Measurements from ENCODE around the gene ZNF37A.
"Not testable (repeated sequence)": the region's sequence is repeated elsewhere in the genome, so short reads cannot be mapped to it uniquely, and the experiment has no call there.

ZNF37A gene

GRCh38 chr10:38094158-38094926, at the start of gene ZNF37A:
TSS of gene ZNF37A (plus strand) at chr10:38094337. CDS start at chr10:38096618, 2,281 bp downstream.
- DNase-seq (ENCODE audit: insufficient read length, low spot score) (peak; percentile 65), FAIRE-seq (peak; percentile 96)

GRCh38 chr10:38045129-38045528, 49.0 kb upstream of the ZNF37A start:
- no peak for DNase-seq (ENCODE audit: insufficient read length, low spot score)
- peak; percentile 28 for FAIRE-seq

GRCh38 chr10:38047666-38048065, 46.5 kb upstream of the ZNF37A start:
- no peak for FAIRE-seq
- no peak for DNase-seq (ENCODE audit: insufficient read length, low spot score)

GRCh38 chr10:38050212-38050611, 43.9 kb upstream of the ZNF37A start:
- no peak for FAIRE-seq
- DNase-seq (ENCODE audit: insufficient read length, low spot score): no peak

- no peak for DNase-seq (ENCODE audit: insufficient read length, low spot score)
Measured at GRCh38 chr10:38054361-38054797, 39.8 kb upstream of the ZNF37A start.

GRCh38 chr10:38055274-38055894, 38.8 kb upstream of the ZNF37A start:
- DNase-seq (ENCODE audit: insufficient read length, low spot score): not testable (repeated sequence)
- peak; percentile 72 for FAIRE-seq

More at GRCh38 chr10:38054361-38054797, 39.8 kb upstream of the ZNF37A start:
- FAIRE-seq: no peak

- FAIRE-seq; DNase-seq (ENCODE audit: insufficient read length, low spot score): not testable (repeated sequence)
Measured at GRCh38 chr10:38069663-38070062, 24.5 kb upstream of the ZNF37A start.

- DNase-seq (ENCODE audit: insufficient read length, low spot score) (no peak), FAIRE-seq (no peak)
Measured at GRCh38 chr10:38070501-38070900, 23.6 kb upstream of the ZNF37A start.

GRCh38 chr10:38072552-38072951, 21.6 kb upstream of the ZNF37A start:
- FAIRE-seq: no peak
- no peak for DNase-seq (ENCODE audit: insufficient read length, low spot score)

- FAIRE-seq (no peak), DNase-seq (ENCODE audit: insufficient read length, low spot score) (no peak)
Measured at GRCh38 chr10:38076687-38077086, 17.4 kb upstream of the ZNF37A start.

GRCh38 chr10:38093318-38093717, 819 bp upstream of the ZNF37A start:
- FAIRE-seq; DNase-seq (ENCODE audit: insufficient read length, low spot score): not testable (repeated sequence)

- DNase-seq (ENCODE audit: insufficient read length, low spot score) (peak; percentile 1), FAIRE-seq (no peak)
Measured at GRCh38 chr10:38093816-38094157, 350 bp upstream of the ZNF37A start.

- no peak for FAIRE-seq
- DNase-seq (ENCODE audit: insufficient read length, low spot score): no peak
Measured at GRCh38 chr10:38094927-38095574, 914 bp downstream of the ZNF37A start.

GRCh38 chr10:38102880-38103279, 8.7 kb downstream of the ZNF37A start:
- no peak for DNase-seq (ENCODE audit: insufficient read length, low spot score)
- FAIRE-seq: no peak

GRCh38 chr10:38103756-38104155, 9.6 kb downstream of the ZNF37A start:
- DNase-seq (ENCODE audit: insufficient read length, low spot score): no peak
- FAIRE-seq: no peak

- no peak for FAIRE-seq
- DNase-seq (ENCODE audit: insufficient read length, low spot score): no peak
Measured at GRCh38 chr10:38112159-38112558, 18.0 kb downstream of the ZNF37A start.

- FAIRE-seq: no peak
- DNase-seq (ENCODE audit: insufficient read length, low spot score): no peak
Measured at GRCh38 chr10:38118072-38118807, 24.1 kb downstream of the ZNF37A start.

- no peak for FAIRE-seq
- no peak for DNase-seq (ENCODE audit: insufficient read length, low spot score)
Measured at GRCh38 chr10:38119038-38119437, 24.9 kb downstream of the ZNF37A start.

- no peak for DNase-seq (ENCODE audit: insufficient read length, low spot score)
- FAIRE-seq: no peak
Measured at GRCh38 chr10:38127812-38128211, 33.7 kb downstream of the ZNF37A start.

GRCh38 chr10:38143587-38143986, 49.5 kb downstream of the ZNF37A start:
- no peak for FAIRE-seq
- no peak for DNase-seq (ENCODE audit: insufficient read length, low spot score)
